Neural crest cell (in vitro differentiated cells): Measurements from ENCODE around the gene RPS2. TPM values are rescaled to one million over a fixed set of nuclear protein-coding genes. Genes with fewer than 3 reads are reported as not detected.

Source experiments
- DNase-seq: peaks from one replicate; pipeline ENCODE4 v3.0.0; 2021; ENCODE audit warnings: low read depth, mixed read lengths, low spot score
- H3K27ac Mint-ChIP-seq: one replicate; pipeline ENCODE4 v1.8.0; 2021; ENCODE audit warnings: mild to moderate bottlenecking, mixed read lengths; ENCODE audit not compliant: unreplicated experiment
- H3K27me3 Mint-ChIP-seq: 2 replicates; pipeline ENCODE4 v1.8.0; 2021; ENCODE audit warnings: low read depth, mild to moderate bottlenecking, mixed read lengths
- H3K36me3 Mint-ChIP-seq: 2 replicates; pipeline ENCODE4 v1.8.0; 2021; ENCODE audit warnings: low read depth, mild to moderate bottlenecking, mixed read lengths
- H3K4me1 Mint-ChIP-seq: 2 replicates; pipeline ENCODE4 v1.8.0; 2021; ENCODE audit warnings: mixed read lengths
- H3K4me3 Mint-ChIP-seq: one replicate; pipeline ENCODE4 v1.8.0; 2021; ENCODE audit warnings: mild to moderate bottlenecking, mixed read lengths
- H3K9me3 Mint-ChIP-seq: 2 replicates; pipeline ENCODE4 v1.8.0; 2021; ENCODE audit warnings: mixed read lengths
- CTCF ChIP-seq: fragments of 200-600 bp; sonication (generic); conservative IDR thresholded peaks from 2 replicates; pipeline ENCODE4 v1.5.0; 2021; ENCODE audit warnings: antibody characterized with exemption, mild to moderate bottlenecking
- total RNA-seq: library from RNA; stranded (reverse); gene quantifications from 2 replicates; pipeline ENCODE4 v1.2.1, GENCODE V29; 2021

Gene RPS2
- total RNA-seq, 1 donor from 2014 or later = 3,508 TPM

DNA sequence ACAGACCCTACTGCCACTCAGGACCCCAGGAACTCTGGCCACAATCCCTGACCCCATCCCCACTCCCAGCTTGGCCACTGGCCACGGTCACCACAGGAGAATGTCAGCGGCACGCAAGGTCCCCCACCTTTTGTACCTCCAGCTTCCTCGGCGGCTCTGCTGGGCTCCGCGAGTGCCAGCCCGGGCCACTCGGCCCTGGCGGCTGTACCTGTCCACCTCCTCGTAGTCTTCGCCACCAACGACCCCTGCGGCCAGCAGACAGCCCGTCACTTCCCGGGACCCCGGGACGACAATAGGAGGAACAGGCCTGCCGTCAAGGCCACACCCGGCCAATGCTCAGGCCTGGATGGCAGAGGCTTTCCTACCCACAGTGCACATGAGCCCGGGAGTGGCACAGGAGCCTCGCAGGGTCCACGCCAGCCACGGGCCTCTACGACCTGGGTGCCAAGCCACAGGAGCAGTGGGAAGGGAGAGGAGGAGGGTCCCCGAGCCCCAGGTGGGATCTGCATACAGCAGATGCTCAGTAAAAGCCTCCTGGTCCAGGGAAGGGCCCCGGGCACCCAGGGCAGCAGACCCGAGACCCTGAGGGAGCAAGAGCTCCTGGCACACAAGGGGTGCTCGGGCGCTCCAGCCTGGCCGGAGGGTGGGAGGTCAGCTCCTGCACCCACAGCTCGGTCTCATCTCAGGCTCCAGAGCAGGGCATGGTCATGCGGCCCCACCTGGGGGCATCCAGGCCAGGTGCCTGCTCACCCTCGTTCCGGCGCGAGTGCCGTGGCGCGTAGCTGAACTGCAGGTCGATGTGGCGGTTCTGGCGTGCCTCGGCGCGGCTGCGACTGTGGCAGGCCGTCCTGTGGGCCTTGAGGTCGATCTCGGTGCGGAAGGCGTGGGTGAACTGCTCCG, 37.1 kb upstream of the RPS2 start:
- Mint-ChIP-seq H3K4me3 (no peak overlapping the region), H3K27ac (no peak overlapping the region), H3K9me3 (no peaks in the 10 kb centered on the region), H3K36me3 (peaks cover 2% of the 10 kb centered on the region), H3K27me3 (no peaks in the 10 kb centered on the region), H3K4me1 (peaks cover 4% of the 10 kb centered on the region)
- no peak for DNase-seq
- no peak for TF ChIP-seq CTCF

DNA sequence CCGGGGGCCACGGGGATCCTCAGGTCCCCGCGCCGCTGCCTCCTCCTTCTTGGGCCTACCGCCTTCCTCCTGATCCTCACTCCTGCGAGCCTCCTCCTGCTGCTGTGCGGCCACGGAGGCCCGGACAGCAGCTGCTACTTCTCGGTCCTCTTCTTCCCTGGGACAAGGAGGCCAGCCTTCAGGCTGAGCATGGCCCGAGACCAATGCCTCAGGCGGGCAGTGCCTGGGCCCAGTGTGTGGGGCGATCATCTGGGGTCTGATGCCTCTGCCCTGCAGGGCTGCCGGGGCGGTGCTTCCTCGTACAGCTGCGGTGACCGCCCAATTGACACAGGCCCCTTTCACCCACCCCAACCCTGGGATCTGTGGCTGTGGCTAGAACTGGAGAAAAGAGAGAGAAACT, 36.4 kb upstream of the RPS2 start:
- Mint-ChIP-seq H3K27ac (no peak overlapping the region), H3K9me3 (no peaks in the 10 kb centered on the region), H3K4me3 (no peak overlapping the region), H3K27me3 (peaks cover 2% of the 10 kb centered on the region), H3K4me1 (peaks cover 2% of the 10 kb centered on the region), H3K36me3 (peaks cover 2% of the 10 kb centered on the region)
- no peak for DNase-seq
- TF ChIP-seq CTCF = no peak

GRCh38 chr16:1999866-2000514, 35.4 kb upstream of the RPS2 start:
- no peak for TF ChIP-seq CTCF
- Mint-ChIP-seq H3K36me3 (peaks cover 7% of the 10 kb centered on the region), H3K4me1 (no peaks in the 10 kb centered on the region), H3K27ac (no peak overlapping the region), H3K4me3 (no peak overlapping the region), H3K27me3 (peaks cover 9% of the 10 kb centered on the region), H3K9me3 (no peaks in the 10 kb centered on the region)
- no peak for DNase-seq

DNA sequence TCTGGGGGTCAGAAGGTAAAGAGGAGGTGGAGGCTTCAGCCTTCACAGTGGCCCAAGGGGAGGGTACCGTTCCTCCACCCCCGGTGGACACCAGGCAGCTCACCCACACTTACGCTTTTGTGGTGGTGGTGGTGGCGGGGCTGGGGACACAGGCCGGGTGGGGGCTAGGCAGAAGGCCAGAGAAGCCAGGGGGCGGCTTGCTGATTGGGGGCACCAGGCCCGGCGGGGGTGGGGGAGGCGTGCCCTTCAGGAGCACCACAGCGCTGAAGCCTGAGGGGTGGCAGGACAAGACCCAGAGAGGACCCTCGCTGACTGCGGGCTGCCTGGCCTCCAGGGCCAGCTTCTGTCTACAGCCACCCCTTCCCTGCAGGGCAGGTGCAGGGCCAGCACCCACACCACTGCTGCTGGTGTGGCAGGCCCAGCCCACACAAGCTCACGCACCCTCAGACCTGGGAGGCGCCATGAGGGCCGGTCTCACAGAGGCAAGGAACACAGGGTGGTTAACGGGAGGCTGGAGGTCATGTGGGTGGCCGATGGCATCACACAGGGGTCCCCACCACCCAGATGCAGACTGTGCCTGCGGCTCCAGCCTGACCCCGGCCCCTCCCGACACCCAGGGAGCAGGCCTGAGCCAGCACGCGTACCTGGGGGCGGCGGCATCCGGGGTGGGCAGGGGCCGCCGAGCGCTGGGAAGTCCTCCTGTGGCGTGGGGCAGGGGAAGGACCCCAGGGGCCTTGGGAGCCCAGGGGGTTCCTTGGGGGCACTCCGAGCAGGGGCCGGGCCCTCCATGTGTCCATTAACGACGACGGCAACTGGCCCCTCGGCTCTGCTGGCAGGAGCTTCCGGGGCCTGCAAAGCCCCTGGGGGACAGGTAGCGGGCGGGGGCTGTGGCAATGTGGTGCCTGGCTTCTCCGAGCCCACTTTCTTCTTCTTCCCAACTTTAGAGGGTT, 34.5 kb upstream of the RPS2 start:
- no peak for DNase-seq
- Mint-ChIP-seq H3K9me3 (no peaks in the 10 kb centered on the region), H3K4me1 (no peaks in the 10 kb centered on the region), H3K27ac (no peak overlapping the region), H3K27me3 (peaks cover 10% of the 10 kb centered on the region), H3K4me3 (no peak overlapping the region), H3K36me3 (peaks cover 7% of the 10 kb centered on the region)
- TF ChIP-seq CTCF = no peak

DNA sequence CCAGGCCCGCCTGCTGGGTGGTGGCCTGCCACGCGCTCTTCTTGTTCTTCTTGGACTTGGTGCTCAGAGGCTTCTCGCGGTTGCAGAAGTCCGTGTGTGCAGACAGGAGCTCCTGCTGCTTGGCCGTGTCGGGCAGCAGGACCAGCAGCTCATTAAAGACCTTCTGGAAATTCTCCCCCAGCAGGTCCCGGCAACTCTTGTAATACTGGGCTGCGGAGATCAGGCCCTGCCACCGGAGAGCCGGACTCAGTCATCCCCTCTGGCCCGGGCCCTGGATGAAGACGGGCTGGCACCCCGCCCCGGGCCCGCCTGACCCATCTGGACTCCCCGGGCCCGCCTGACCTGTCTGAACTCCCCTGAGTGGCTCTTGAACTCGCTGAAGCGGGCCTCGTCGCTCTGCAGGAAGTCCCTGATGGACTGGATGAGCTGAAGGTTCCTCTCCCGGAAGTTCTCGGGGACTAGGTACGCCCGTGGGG, 33.8 kb upstream of the RPS2 start:
- DNase-seq = no peak

More for the DNA sequence above, 33.8 kb upstream of the RPS2 start:
- no peaks in the 10 kb centered on the region for H3K4me1 Mint-ChIP-seq
- peaks cover 9% of the 10 kb centered on the region for H3K36me3 Mint-ChIP-seq
- H3K9me3 Mint-ChIP-seq = no peaks in the 10 kb centered on the region
- TF ChIP-seq CTCF = no peak
- peaks cover 17% of the 10 kb centered on the region for H3K27me3 Mint-ChIP-seq
- no peak overlapping the region for H3K27ac Mint-ChIP-seq
- no peak overlapping the region for H3K4me3 Mint-ChIP-seq
